Liver (tissue), 3 donors: ENCODE measurements around the gene TSN.

Source experiments
- CTCF ChIP-seq: fragments of 150-350 bp; IDR thresholded peaks from 2 replicates; pipeline ENCODE4 v1.5.1; 2017; ENCODE audit warnings: improper control_type of control experiment, low read depth, low read length; ENCODE audit not compliant: missing input control
- FOXA1 ChIP-seq: IDR thresholded peaks from 2 replicates; pipeline ENCODE4 v1.6.1; 2016; ENCODE audit warnings: antibody characterized with exemption
- GABPA ChIP-seq, 2 donors: IDR thresholded peaks in 1 of 2; conservative IDR thresholded peaks in 1 of 2; 2 replicates each; pipeline ENCODE4 v1.6.1; 2016; ENCODE audit warnings: antibody characterized with exemption in 2 of 2, mild to moderate bottlenecking in 1 of 2, moderate library complexity in 1 of 2
- JUND ChIP-seq, 2 donors: IDR thresholded peaks; 2 replicates each; pipeline ENCODE4 v1.6.1; 2016; ENCODE audit warnings: antibody characterized with exemption in 2 of 2
- MAX ChIP-seq: IDR thresholded peaks from 2 replicates; pipeline ENCODE4 v1.6.1; 2016; ENCODE audit warnings: antibody characterized with exemption
- RAD21 ChIP-seq, 2 donors: IDR thresholded peaks; 2 replicates each; pipeline ENCODE4 v1.6.1; 2016; ENCODE audit warnings: antibody characterized with exemption in 2 of 2, mild to moderate bottlenecking in 2 of 2
- TAF1 ChIP-seq: conservative IDR thresholded peaks from 2 replicates; pipeline ENCODE4 v1.6.1; 2016; ENCODE audit warnings: antibody characterized with exemption, mild to moderate bottlenecking
- TF ChIP-seq, protein P1 (sequence below): IDR thresholded peaks from 2 replicates; pipeline ENCODE4 v1.6.1; 2016; ENCODE audit warnings: antibody characterized with exemption
- donor health status: healthy.
- donor health status: healthy.

GRCh38 chr2:121716126-121716525 lies 39.3 kb upstream of the TSN start:
- TF ChIP-seq CTCF (no peak), TAF1 (no peak), MAX (no peak), RAD21 (IDR thresholded peaks at IDR 0.05) (no peak), JUND (IDR thresholded peaks at IDR 0.05) (no peak), GABPA (IDR thresholded peaks at IDR 0.05 in 1 of 2, conservative IDR thresholded peaks at IDR 0.05 in 1 of 2) (no peak), FOXA1 (no peak)
- TF ChIP-seq, protein P1, sequence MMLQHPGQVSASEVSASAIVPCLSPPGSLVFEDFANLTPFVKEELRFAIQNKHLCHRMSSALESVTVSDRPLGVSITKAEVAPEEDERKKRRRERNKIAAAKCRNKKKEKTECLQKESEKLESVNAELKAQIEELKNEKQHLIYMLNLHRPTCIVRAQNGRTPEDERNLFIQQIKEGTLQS: no peak
